HG03159 (cell line): ENCODE data around the gene PABPC1L2A.
"Not testable (repeated sequence)": the region's sequence is repeated elsewhere in the genome, so short reads cannot be mapped to it uniquely, and the experiment has no call there.

ENCODE experiments used
- ATAC-seq: cut with Tn5 transposase; IDR thresholded peaks from one replicate; pipeline ENCODE4 v1.9.1; 2021; ENCODE audit warnings: mild to moderate bottlenecking, moderate library complexity; ENCODE audit not compliant: unreplicated experiment

The PABPC1L2A gene

DNA sequence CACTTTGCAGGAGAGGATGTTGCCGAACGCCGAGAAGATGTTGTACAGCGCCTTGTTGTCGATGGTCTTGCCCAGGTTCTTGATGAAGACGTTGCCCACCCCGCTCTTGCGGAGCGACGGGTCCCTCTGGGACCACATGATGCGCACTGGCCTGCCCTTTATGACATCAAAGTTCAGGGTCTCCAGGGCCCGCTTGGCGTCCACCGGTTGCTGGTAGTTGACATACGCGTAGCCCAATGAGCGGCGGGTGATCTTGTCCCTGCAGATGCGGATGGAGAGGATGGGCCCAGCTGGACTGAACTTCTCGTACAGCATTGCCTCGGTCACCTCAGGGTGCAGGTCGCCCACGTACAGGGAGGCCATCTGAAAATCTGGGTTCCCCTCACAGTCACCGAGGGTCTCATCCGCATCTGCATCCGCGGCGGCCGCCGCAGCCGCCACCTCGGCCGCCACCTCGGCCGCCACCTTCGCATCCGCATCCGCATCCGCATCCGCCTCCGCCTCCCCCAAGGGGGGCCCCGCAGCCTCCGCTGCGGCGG lies at the start of gene PABPC1L2A:
Gene PABPC1L2A (minus strand): TSS at position 489 of the 539 bp plus-strand sequence. CDS start 126 bp downstream, at position 363.
- ATAC-seq: not testable (repeated sequence)

DNA sequence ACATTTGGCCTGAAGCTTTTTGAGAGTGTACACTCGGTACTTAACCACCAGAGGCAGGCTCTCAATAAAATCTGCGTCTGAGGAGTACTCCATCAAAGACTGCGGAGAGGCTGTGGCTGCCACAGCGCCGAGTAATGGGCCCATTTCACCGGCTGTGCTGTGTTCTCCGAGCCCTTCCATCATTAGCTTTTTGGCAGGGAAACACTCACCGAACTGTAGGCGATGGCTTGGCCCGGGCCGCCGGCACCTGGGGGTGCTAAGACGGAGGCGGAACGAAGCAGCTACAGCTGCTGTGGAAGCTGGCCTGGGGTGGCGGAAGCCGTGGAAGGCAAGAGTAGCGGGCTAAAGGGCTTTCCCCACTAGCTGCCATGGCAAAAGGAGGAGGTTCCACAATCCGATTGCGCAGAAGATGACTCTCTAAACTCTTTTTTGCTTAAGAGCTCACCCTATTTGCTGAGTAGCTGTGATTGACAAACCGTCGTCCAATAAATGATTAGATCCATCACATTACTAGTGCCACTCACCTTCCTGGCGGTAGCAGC lies 48.5 kb upstream of the PABPC1L2A start:
- ATAC-seq: no peak

DNA sequence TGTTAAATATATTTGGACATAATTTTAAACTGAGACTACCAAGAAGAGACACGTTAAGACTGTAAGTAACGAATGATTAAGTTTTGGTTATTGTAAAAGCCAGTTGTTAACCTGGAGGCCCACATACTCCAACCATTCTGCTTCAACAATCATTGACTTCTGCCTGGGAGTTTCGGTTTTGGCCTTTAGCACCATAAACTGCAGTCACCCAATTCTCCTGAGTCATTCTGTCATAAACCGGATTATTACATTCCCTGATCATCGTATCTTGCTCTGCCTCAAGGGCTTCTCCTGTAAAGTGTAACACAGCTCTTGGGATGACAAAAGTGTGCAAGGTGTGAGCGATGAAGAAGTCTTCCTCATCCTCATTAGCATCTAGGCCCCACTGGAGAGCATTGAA lies 46.9 kb upstream of the PABPC1L2A start:
- ATAC-seq: no peak

DNA sequence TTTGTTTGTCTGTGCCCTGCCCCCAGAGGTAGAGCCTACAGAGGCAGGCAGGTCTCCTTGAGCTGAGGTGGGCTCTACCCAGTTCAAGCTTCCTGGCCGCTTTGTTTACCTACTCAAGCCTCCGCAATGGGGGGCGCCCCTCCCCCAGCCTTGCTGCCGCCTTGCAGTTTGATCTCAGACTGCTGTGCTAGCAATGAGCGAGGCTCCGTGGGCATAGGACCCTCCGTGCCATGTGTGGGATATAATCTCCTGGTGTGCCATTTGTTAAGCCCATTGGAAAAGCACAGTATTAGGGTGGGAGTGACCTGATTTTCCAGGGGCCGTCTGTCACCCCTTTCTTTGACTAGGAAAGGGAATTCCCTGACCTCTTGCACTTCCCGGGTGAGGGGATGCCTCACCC lies 20.2 kb upstream of the PABPC1L2A start:
- ATAC-seq: not testable (repeated sequence)

DNA sequence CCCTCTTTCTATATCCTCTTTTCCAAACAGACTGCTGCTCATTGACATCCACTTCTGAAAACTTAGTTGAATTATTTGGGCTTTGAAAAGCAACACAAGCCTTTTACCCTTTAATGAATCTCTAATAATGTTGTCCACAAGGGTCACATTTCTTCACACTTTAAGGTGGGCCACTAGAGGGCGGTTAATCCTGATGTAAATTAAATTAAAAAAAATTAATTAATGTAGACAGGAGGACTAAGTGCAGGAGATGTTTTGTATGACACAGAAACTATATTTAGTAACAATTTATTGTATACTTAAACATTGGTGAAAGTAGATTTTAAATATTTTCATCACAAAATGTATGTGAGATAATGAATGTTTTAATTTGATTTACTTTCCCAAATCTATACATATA lies 7.5 kb upstream of the PABPC1L2A start:
- ATAC-seq: not testable (repeated sequence)

DNA sequence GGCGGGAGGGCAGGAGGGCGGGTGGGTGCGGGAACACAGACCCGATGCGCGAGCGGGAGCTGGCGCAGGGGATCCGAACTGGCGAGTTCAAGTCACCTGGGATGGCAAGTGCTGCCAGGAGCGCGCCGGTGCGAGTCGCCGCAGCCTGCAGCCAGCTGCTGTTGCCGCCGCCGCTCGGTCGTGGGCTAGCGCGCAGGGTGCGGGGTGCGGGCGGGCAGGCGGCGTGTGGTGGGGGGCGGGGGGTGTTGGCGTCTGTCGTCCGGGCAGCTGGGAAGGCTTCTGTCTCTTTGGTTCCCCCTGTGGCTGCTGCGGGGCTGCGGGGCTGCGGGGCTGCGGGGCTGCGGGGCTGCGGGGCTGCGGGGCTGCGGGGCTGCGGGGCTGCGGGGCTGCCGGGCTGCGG lies 572 bp upstream of the PABPC1L2A start:
- not testable (repeated sequence) for ATAC-seq

DNA sequence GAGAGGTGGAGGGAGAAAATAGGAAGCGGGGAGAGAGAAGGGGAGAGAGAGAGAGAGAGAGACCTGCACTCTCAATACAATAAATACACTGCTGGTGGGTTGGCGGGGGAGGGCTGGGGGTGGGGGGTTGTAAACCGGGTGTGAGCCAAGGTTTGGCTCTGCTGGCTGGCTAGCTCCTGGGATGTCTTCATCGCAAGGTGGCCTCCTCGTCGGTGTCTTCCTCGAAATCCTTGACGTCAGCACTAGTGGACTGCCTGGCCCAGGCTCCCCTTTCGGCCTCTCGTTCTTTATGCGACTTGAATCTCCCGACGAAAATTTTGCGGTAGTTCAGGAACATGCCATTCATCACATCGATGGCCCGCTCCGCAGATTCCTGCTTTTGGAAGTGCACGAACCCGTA lies 715 bp downstream of the PABPC1L2A start:
- ATAC-seq: not testable (repeated sequence)

DNA sequence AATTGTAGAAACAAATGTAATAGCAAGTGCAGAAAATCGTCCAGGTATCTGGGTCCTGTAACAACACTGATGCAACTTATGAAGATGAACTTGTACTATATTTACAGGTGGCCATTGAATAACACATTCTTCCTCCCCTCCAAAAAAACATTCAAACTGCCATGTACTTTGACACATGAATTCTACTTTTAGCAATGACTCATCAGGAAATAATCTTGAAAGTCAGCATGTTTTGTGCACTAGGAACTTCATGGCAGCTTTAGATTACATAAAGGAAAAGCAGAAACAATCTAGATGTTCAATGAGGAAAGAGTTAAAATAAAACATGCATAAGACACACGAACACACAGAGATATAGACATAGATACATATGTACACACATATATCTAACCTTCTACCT lies 2.5 kb downstream of the PABPC1L2A start:
- ATAC-seq: no peak

DNA sequence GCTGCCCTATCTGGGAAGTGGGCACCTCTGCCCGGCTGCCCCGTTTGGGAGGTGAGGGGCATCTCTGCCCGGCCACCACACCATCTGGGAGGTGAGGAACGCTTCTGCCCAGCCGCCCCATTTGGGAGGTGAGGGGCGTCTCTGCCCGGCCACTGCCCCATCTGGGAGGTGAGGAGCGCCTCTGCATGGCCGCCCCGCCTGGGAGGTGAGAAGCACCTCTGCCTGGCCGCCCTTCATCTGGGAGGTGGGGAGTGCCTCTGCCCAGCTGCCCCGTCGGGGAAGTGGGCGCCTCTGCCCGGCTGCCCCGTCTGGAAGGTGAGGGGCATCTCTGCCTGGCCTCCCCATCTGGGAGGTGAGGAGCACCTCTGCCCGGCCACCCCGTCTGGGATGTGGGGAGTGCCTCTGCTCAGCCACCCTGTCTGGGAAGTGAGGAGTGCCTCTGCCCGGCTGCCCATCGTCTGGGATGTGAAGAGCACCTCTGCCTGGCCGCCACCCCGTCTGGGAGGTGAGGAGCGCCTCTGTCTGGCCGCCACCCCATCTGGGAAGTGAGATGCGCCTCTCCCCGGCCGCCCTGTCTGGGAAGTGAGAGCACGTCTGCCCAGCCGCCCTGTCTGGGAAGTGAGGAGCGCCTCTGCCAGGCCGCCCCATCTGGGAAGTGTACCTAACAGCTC lies 9.8 kb downstream of the PABPC1L2A start:
- ATAC-seq: no peak

DNA sequence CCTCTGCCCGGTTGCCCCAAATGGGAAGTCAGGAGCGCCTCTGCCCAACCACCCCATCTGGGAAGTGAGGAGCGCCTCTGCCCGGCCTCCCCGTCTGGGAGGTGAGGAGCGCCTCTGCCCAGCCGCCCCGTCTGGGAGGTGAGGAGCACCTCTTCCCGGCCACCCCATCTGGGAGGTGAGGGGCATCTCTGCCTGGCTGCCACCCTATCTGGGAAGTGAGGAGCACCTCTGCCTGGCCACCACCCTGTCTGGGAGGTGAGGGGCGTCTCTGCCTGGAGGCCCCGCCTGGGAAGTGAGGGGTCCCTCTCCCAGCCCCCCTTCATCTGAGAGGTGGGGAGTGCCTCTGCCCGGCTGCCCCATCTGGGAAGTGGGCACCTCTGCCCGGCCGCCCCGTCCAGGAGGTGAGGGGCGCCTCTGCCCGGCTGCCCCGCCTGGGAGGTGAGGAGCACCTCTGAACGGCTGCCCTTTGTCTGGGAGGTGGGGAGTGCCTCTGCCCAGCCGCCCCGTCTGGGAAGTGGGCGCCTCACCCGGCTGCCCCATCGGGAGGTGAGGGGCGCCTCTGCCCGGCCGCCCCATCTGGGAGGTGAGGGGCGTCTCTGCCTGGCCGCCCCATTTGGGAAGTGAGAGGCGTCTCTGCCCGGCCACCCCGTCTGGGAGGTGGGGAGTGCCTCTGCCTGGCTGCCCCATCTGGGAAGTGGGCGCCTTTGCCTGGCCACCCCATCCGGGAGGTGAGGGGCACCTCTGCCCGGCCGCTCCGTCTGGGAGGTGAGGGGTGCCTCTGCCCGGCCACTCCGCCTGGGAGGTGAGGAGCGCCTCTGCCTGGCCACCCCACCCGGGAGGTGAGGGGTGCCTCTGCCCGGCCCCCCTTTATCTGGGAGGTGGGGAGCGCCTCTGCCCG lies 10.6 kb downstream of the PABPC1L2A start:
- ATAC-seq: no peak

DNA sequence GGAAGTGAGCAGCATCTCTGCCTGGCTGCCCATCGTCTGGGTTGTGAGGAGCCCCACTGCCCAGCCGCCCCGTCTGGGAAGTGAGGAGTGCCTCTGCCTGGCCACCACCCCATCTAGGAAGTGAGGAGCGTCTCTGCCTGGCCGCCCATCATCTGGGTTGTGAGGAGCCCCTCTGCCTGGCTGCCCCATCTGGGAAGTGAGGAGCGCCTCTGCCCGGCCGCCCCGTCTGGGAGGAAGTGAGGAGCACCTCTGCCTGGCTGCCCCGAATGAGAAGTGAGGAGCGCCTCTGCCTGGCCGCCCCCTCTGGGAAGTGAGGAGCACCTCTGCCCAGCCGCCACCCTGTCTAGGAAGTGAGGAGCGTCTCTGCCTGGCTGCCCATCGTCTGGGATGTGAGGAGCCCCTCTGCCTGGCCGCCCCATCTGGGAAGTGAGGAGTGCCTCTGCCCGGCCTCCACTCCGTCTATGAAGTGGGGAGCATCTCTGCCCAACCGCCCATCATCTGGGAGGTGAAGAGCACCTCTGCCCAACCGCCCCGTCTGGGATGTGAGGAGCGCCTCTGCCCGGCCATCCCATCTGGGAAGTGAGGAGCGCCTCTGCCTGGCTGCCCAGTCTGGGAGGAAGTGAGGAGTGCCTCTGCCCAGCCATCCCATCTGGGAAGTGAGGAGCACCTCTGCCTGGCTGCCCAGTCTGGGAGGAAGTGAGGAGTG lies 11.4 kb downstream of the PABPC1L2A start:
- ATAC-seq: not testable (repeated sequence)

DNA sequence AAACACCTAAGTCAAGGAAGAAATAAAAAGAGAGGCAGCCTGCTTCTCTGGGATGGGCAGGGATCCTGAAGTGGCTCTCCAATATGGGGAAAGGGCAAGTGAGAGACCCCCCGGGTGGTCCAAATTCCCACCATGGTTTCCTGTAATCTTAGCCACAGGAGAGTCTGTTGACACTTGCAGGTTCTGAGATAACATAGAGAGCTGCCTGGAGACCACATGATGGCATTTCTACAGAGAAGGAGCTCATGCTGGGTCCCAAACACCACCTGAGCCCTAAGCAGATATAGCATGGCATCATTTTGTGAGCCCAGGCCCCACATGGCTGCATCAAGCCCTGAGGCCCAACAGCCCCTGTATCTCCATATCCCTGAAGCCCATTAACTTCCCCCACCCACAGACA lies 50.4 kb downstream of the PABPC1L2A start:
- no peak for ATAC-seq
